ENCODE results near the gene MSL2.

DNA sequence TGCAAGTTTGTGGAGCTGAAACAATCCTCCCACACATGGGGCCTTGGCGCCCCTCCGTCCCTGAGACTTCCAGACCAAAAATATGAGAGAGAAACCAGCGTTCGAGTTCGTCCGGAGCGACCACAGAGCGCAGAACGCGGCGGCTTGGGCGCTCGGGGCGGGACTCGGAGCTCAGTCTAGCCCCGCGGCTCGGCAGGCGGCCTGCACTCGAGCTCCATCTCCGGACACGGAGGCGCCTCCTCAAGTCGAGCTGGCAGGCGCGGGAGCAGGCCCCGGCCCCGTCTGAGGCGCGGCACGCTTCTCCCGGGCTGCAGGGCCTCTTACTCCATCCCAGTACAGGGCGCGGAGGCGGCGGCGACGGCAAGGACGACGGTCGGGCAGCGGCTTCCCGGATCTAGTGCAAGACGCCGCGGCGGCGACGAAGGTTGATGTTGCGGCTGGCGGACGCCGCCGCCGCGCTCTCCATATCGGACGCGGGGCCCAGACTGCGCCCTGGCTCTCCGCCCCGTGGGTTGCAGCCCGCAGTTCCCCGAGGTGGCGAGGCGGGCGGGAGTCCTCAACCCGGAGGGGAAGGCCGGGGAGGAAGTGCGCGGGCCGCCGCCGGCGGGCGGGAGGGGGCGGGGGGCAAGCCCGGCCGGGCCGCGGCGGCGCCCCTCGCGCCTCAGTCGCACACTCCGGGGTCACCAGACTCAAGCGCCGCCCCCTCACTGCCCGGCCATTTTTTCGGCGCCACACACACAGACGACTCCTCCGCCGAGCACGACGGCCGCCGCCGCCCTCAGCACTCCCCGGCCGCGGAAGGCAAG lies 674 bp downstream of the MSL2 start:
- TF ChIP-seq CTCF (IDR thresholded peaks at IDR 0.05; ENCODE audit: insufficient read depth, low read length, poor library complexity, severe bottlenecking) = no peak
- no peak for TF ChIP-seq EZH2phosphoT487 (conservative IDR thresholded peaks at IDR 0.05; ENCODE audit: low read length)
